ENCODE data around the gene POLDIP2. TPM values are rescaled to one million over a fixed set of nuclear protein-coding genes. Genes with fewer than 3 reads are reported as not detected.

Gene POLDIP2
- total and polyA plus RNA-seq, 2 of the 13 experiments (the other 11 are each of a cell fraction or from before 2014, with no cell fraction given): 85.9 to 114 TPM

DNA sequence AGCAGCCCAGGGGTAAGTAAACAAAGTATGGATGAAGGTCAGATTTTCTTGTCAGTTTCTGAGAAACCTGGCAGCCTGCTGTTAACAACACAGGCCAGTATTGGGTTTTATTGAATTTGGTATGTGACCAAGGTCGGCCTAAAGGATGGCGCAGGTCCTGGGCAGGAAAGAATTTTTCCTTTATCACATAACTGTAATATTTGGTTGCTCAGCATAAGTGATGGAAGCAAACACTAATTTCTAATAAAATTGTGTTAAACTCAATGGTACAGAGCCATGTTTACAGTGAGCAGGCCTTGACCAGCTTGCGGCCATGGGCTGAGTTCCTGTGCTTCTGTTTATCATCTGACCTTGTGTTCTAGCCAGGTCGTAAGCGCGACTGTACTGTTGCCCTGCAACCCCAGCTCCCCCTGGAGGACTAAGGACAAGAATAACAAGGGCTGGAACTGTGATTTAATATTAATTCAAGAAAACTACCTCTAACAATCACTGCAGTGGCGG is 10.5 kb downstream of the POLDIP2 start (continued):
- TF ChIP-seq, protein P1, sequence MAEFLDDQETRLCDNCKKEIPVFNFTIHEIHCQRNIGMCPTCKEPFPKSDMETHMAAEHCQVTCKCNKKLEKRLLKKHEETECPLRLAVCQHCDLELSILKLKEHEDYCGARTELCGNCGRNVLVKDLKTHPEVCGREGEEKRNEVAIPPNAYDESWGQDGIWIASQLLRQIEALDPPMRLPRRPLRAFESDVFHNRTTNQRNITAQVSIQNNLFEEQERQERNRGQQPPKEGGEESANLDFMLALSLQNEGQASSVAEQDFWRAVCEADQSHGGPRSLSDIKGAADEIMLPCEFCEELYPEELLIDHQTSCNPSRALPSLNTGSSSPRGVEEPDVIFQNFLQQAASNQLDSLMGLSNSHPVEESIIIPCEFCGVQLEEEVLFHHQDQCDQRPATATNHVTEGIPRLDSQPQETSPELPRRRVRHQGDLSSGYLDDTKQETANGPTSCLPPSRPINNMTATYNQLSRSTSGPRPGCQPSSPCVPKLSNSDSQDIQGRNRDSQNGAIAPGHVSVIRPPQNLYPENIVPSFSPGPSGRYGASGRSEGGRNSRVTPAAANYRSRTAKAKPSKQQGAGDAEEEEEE (CRISPR knock-in tag; IDR thresholded peaks at IDR 0.05; ENCODE audit: borderline replicate concordance): no peak
- peak; percentile 62; the same call in 1 of the 2 replicates for TF ChIP-seq KDM2A (CRISPR knock-in tag; IDR thresholded peaks at IDR 0.05; ENCODE audit: borderline replicate concordance, low read depth)
- no peak for TF ChIP-seq ZHX2 (IDR thresholded peaks at IDR 0.05; ENCODE audit: low read depth)
- no peak for TF ChIP-seq ZHX2 (CRISPR knock-in tag; IDR thresholded peaks at IDR 0.05; ENCODE audit: borderline replicate concordance)
- no peak for TF ChIP-seq ZNF562 (CRISPR knock-in tag; IDR thresholded peaks at IDR 0.05; ENCODE audit: borderline replicate concordance)
- TF ChIP-seq REL (CRISPR knock-in tag; conservative IDR thresholded peaks at IDR 0.05): peak; percentile 61; the same call in 1 of the 2 replicates
- peak; percentile 68 for TF ChIP-seq KAT8 (CRISPR knock-in tag; IDR thresholded peaks at IDR 0.05)
- TF ChIP-seq MYPOP (CRISPR knock-in tag; IDR thresholded peaks at IDR 0.05): no peak
- no peak for TF ChIP-seq MYNN (CRISPR knock-in tag; IDR thresholded peaks at IDR 0.05; ENCODE audit: low read depth)
- 0 out of 2 replicates have a peak, but pooled peaks have one; percentile 58 for TF ChIP-seq ZC3H13 (CRISPR knock-in tag; IDR thresholded peaks at IDR 0.05)
- TF ChIP-seq ZBTB25 (CRISPR knock-in tag; IDR thresholded peaks at IDR 0.05): no peak; the same call in 1 of the 2 replicates
- peak; percentile 46; the same call in 1 of the 2 replicates for TF ChIP-seq NCOA2 (CRISPR knock-in tag; IDR thresholded peaks at IDR 0.05)
- no peak for TF ChIP-seq GTF3A (CRISPR knock-in tag; conservative IDR thresholded peaks at IDR 0.05)
- 0 out of 2 replicates have a peak, but pooled peaks have one; percentile 21 for TF ChIP-seq DMAP1 (CRISPR knock-in tag; IDR thresholded peaks at IDR 0.05)
- TF ChIP-seq ZNF746 (CRISPR knock-in tag; IDR thresholded peaks at IDR 0.05): no peak
- TF ChIP-seq GABPA (IDR thresholded peaks at IDR 0.05; ENCODE audit: low read depth, low read length): no peak
- TF ChIP-seq GABPA (CRISPR knock-in tag; IDR thresholded peaks at IDR 0.05; ENCODE audit: low read depth): peak; percentile 37; the same call in 1 of the 2 replicates
- peak; percentile 33; the same call in 1 of the 2 replicates for TF ChIP-seq ETV5 (CRISPR knock-in tag; IDR thresholded peaks at IDR 0.05; ENCODE audit: borderline replicate concordance)
- TF ChIP-seq, protein P2, sequence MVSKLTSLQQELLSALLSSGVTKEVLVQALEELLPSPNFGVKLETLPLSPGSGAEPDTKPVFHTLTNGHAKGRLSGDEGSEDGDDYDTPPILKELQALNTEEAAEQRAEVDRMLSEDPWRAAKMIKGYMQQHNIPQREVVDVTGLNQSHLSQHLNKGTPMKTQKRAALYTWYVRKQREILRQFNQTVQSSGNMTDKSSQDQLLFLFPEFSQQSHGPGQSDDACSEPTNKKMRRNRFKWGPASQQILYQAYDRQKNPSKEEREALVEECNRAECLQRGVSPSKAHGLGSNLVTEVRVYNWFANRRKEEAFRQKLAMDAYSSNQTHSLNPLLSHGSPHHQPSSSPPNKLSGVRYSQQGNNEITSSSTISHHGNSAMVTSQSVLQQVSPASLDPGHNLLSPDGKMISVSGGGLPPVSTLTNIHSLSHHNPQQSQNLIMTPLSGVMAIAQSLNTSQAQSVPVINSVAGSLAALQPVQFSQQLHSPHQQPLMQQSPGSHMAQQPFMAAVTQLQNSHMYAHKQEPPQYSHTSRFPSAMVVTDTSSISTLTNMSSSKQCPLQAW (CRISPR knock-in tag; IDR thresholded peaks at IDR 0.05): peak; percentile 22; the same call in 1 of the 2 replicates
